ENCODE data around the gene CFAP100.

The CFAP100 gene

GRCh38 chr3:126402178-126402577, 7.5 kb downstream of the CFAP100 start:
- TF ChIP-seq CTCF (IDR thresholded peaks at IDR 0.05; ENCODE audit: low read depth, low read length, missing control alignments), result no peak
- no peak overlapping the region for H3K4me3 ChIP-seq (ENCODE audit: low read depth, low read length)
- no peak for DNase-seq (ENCODE audit: low read depth)

- no peak for TF ChIP-seq CTCF (IDR thresholded peaks at IDR 0.05; ENCODE audit: low read depth, low read length, missing control alignments)
These were observed 8.1 kb downstream of the CFAP100 start for GRCh38 chr3:126402666-126403302.

GRCh38 chr3:126406389-126407296, 11.9 kb downstream of the CFAP100 start:
- no peak for TF ChIP-seq CTCF (IDR thresholded peaks at IDR 0.05; ENCODE audit: low read depth, low read length, missing control alignments)
- no peak for DNase-seq (ENCODE audit: low read depth)
- H3K4me3 ChIP-seq (ENCODE audit: low read depth, low read length), result no peak overlapping the region

More at GRCh38 chr3:126402666-126403302, 8.1 kb downstream of the CFAP100 start:
- H3K4me3 ChIP-seq (ENCODE audit: low read depth, low read length), result no peak overlapping the region
- DNase-seq (ENCODE audit: low read depth), result no peak

- no peak for DNase-seq (ENCODE audit: low read depth)
- TF ChIP-seq CTCF (IDR thresholded peaks at IDR 0.05; ENCODE audit: low read depth, low read length, missing control alignments), result no peak
- no peak overlapping the region for H3K4me3 ChIP-seq (ENCODE audit: low read depth, low read length)
These were observed 12.8 kb downstream of the CFAP100 start for GRCh38 chr3:126407412-126408044.

- no peak for DNase-seq (ENCODE audit: low read depth)
- H3K4me3 ChIP-seq (ENCODE audit: low read depth, low read length), result no peak overlapping the region
- no peak for TF ChIP-seq CTCF (IDR thresholded peaks at IDR 0.05; ENCODE audit: low read depth, low read length, missing control alignments)
These were observed 13.4 kb downstream of the CFAP100 start for GRCh38 chr3:126408099-126408498.

GRCh38 chr3:126412841-126413692, 18.4 kb downstream of the CFAP100 start:
- no peak overlapping the region for H3K4me3 ChIP-seq (ENCODE audit: low read depth, low read length)
- no peak for DNase-seq (ENCODE audit: low read depth)
- no peak for TF ChIP-seq CTCF (IDR thresholded peaks at IDR 0.05; ENCODE audit: low read depth, low read length, missing control alignments)

All from GM12864 (cell line).